SK-N-MC (cell line): ENCODE data around the gene DTNBP1.

Experiments
- DNase-seq: peaks from one replicate; pipeline ENCODE4 v3.0.0-alpha.2; 2011; ENCODE audit warnings: low read depth, low spot score
- H3K27ac ChIP-seq: fragments of 200-600 bp; sonication (generic); 2 replicates; pipeline ENCODE4 v1.5.1; 2016; ENCODE audit warnings: mixed run types
- H3K36me3 ChIP-seq: fragments of 200-600 bp; sonication (generic); 2 replicates; pipeline ENCODE4 v1.6.1; 2017; ENCODE audit warnings: antibody characterized with exemption, low read length, mixed read lengths; ENCODE audit not compliant: insufficient read depth
- H3K4me3 ChIP-seq: fragments of 200-600 bp; sonication (generic); 2 replicates; pipeline ENCODE4 v1.5.1; 2016
- H3K9ac ChIP-seq: fragments of 200-600 bp; sonication (generic); 2 replicates; pipeline ENCODE4 v1.8.0; 2017; ENCODE audit warnings: mixed run types, mixed read lengths; ENCODE audit not compliant: insufficient read length
- H3K9me3 ChIP-seq: fragments of 200-600 bp; sonication (generic); 2 replicates; pipeline ENCODE4 v1.6.1; 2017; ENCODE audit warnings: low read depth, mild to moderate bottlenecking, antibody characterized with exemption, low read length, moderate library complexity, mixed read lengths
- EZH2 ChIP-seq: fragments of 200-600 bp; sonication (generic); IDR thresholded peaks from one replicate; pipeline ENCODE4 v1.6.1; 2017; ENCODE audit warnings: antibody characterized with exemption
- FOXP2 ChIP-seq: optimal IDR thresholded peaks from 2 replicates; pipeline ENCODE3; 2011; ENCODE audit warnings: mild to moderate bottlenecking, moderate library complexity; ENCODE audit not compliant: insufficient read depth; ENCODE audit errors: extremely low read length, control extremely low read depth
- POLR2AphosphoS5 ChIP-seq: IDR thresholded peaks from 2 replicates; pipeline ENCODE4 v1.6.1; 2012; ENCODE audit warnings: mild to moderate bottlenecking, low read depth, low read length, borderline replicate concordance

DTNBP1 gene, protein sequence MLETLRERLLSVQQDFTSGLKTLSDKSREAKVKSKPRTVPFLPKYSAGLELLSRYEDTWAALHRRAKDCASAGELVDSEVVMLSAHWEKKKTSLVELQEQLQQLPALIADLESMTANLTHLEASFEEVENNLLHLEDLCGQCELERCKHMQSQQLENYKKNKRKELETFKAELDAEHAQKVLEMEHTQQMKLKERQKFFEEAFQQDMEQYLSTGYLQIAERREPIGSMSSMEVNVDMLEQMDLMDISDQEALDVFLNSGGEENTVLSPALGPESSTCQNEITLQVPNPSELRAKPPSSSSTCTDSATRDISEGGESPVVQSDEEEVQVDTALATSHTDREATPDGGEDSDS

DNA sequence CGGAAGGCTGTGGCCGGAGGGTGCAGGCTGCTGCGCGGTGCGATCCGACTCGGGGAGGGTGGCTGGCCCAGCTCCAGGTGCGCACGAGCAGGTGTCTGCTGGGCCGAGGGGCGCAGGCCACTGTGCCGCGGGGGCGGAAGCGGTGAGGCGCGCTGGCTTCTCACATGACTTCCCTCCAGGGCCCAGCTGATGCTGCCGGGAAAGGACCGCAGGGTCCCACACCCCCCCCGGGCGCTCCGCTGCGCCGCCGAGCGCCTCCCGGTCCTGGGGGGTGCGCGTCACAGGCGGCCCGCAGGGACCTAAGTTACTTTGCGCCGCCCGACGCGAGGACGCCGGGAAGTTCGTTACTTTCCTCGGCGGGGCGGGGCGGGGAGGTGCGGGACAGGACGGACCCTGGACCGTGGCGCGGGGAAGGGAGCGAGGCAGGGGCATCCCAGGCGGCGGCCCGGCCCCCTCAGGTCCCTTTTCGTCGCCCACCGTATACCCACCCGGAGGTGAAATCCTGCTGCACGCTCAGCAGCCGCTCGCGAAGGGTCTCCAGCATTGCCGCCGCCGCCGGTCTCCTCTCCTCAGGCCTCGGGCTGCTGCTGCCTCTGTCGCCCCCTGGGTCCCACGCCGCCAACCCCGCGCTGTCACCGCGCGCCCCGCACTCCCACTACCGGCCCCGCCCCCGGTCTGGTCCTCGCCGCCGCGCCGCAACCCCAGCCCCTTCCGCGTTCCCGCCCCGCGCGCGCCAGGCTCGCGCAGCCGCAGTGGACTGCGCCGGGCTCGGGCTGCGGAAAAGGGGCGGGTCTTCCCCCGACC is at the start of gene DTNBP1:
Gene DTNBP1, minus strand, starts transcription at position 703 of the 804 bp plus-strand sequence. Its CDS starts 159 bp downstream, at position 544.
- no peak for DNase-seq
- H3K9me3 ChIP-seq = no peaks in the 10 kb centered on the region
- H3K27ac ChIP-seq = no peak within 1 kb of the TSS

GRCh38 chr6:15709651-15710269 is 46.9 kb upstream of the DTNBP1 start:
- H3K27ac ChIP-seq = peak overlapping the region; percentile 37; the same call in 1 of the 2 replicates
- TF ChIP-seq POLR2AphosphoS5 (no peak), FOXP2 (no peak), EZH2 (no peak)
- H3K9me3 ChIP-seq = no peaks in the 10 kb centered on the region
- H3K4me3 ChIP-seq = no peak overlapping the region
- no peak for DNase-seq
- H3K9ac ChIP-seq = no peak overlapping the region
- H3K36me3 ChIP-seq = no peaks in the 10 kb centered on the region

More for the DNA sequence above, at the start of gene DTNBP1:
- no peak for TF ChIP-seq FOXP2
- peak; percentile 61; the same call in 1 of the 2 replicates for TF ChIP-seq POLR2AphosphoS5
- TF ChIP-seq EZH2 = no peak
- peak within 1 kb of the TSS; percentile 93 for H3K4me3 ChIP-seq
- peaks cover 9% of the 10 kb centered on the region for H3K36me3 ChIP-seq
- peak within 1 kb of the TSS; percentile 78 for H3K9ac ChIP-seq

GRCh38 chr6:15708231-15708630 is 45.4 kb upstream of the DTNBP1 start:
- Histone ChIP-seq H3K9ac (no peak overlapping the region), H3K36me3 (no peaks in the 10 kb centered on the region), H3K27ac (no peak overlapping the region), H3K4me3 (no peak overlapping the region), H3K9me3 (peaks cover 5% of the 10 kb centered on the region; the same call in 1 of the 2 replicates)
- no peak for TF ChIP-seq POLR2AphosphoS5
- no peak for TF ChIP-seq EZH2
- TF ChIP-seq FOXP2 = no peak
- DNase-seq = no peak

DNA sequence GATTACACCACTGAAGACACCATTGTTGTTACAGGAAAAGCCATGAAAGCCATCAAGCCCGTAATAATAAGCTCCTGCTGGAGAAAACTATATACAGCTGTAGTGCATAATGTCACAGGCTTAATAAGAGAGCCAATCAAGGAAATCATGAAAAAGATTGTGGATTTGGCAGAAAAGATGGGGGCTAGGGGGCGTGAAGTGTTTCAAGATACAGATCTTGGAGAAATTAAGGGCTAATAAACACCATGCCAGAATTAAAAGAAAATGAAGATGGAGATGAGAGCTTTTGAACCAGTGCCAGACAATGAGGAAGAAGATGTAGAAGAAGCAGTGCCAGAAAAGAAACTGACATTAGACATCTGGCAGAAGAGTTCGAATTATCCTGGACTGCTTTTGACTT is 43.2 kb upstream of the DTNBP1 start:
- Histone ChIP-seq H3K27ac (0 out of 2 replicates have a peak overlapping the region, but pooled peaks have one; percentile 32), H3K9me3 (peaks cover 5% of the 10 kb centered on the region; the same call in 1 of the 2 replicates), H3K9ac (no peak overlapping the region), H3K4me3 (0 out of 2 replicates have a peak overlapping the region, but pooled peaks have one; percentile 7), H3K36me3 (no peaks in the 10 kb centered on the region)
- no peak for DNase-seq
- TF ChIP-seq FOXP2 = no peak
- no peak for TF ChIP-seq EZH2
- no peak; the same call in 1 of the 2 replicates for TF ChIP-seq POLR2AphosphoS5

DNA sequence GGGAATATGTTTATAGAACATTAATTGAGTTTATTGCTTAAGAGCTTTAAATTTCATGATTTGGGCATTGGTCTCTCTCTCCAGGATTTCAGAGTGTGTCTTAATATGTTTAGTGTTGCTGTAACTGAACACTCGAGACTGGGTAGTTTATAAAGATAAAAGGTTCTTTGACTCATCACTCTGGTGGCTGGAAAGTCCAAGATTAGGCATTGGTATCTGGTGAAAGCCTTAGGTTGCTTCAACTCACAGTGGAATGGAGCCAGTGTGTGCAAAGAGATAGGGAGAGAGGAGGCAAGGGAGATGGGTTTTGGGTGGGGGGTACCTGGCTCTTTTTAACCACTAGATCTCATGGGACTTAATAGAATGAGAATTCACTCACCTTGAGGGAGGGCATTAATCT is 35.6 kb upstream of the DTNBP1 start:
- no peak for DNase-seq
- H3K9me3 ChIP-seq = peaks cover 2% of the 10 kb centered on the region; the same call in 1 of the 2 replicates
- TF ChIP-seq POLR2AphosphoS5 (no peak), EZH2 (no peak), FOXP2 (no peak)
- no peak overlapping the region for H3K9ac ChIP-seq
- H3K36me3 ChIP-seq = no peaks in the 10 kb centered on the region
- H3K27ac ChIP-seq = no peak overlapping the region
- H3K4me3 ChIP-seq = no peak overlapping the region

DNA sequence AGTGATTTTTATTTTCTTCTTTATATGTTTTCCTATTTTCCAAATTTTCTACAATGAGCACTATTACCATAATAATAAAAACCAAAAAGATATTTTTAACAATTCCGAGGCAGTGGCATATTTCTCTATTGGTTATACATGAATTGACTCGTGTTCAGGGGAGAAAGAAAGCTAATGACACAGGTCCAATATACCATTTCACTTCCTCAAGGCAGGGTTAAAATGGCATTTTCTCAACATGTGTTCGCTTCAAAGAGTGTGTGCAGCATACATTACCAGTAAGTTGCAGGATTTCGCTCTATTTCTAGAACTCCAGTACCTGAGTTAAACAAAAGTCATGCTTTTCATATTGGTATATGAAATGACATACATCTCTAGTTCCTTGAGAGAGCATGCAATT is 35.1 kb upstream of the DTNBP1 start:
- TF ChIP-seq FOXP2 (no peak), EZH2 (no peak), POLR2AphosphoS5 (no peak)
- no peak overlapping the region for H3K9ac ChIP-seq
- no peak overlapping the region for H3K4me3 ChIP-seq
- no peak for DNase-seq
- H3K27ac ChIP-seq = no peak overlapping the region
- H3K36me3 ChIP-seq = no peaks in the 10 kb centered on the region
- H3K9me3 ChIP-seq = no peaks in the 10 kb centered on the region

- TF ChIP-seq EZH2 (no peak), POLR2AphosphoS5 (no peak), FOXP2 (no peak)
- H3K27ac ChIP-seq = no peak overlapping the region
- peak overlapping the region; percentile 49 for H3K4me3 ChIP-seq
- peak; percentile 63 for DNase-seq
- peak overlapping the region; percentile 22 for H3K9ac ChIP-seq
- no peaks in the 10 kb centered on the region for H3K36me3 ChIP-seq
- no peaks in the 10 kb centered on the region for H3K9me3 ChIP-seq
Observed at GRCh38 chr6:15691250-15691869, 28.5 kb upstream of the DTNBP1 start.
